Left kidney (tissue), 2 donors: ENCODE results near the gene PCSK5. TPM values are rescaled to one million over a fixed set of nuclear protein-coding genes. Genes with fewer than 3 reads are reported as not detected.
A peak's percentile ranks its signal among the peaks of the same experiment; 100 is the strongest.
"Not testable (repeated sequence)": the region's sequence is repeated elsewhere in the genome, so short reads cannot be mapped to it uniquely, and the experiment has no call there.

ENCODE experiments used
- DNase-seq: peaks from one replicate; pipeline ENCODE4 v3.0.0-alpha.2; 2013
- polyA plus RNA-seq: library from polyadenylated mRNA; unstranded; fragments of 120-200 nt; gene quantifications from one replicate; pipeline ENCODE4 v1.2.1, GENCODE V29; 2013; ENCODE audit not compliant: insufficient read length

Gene PCSK5
- polyA plus RNA-seq, 1 donor = 18.0 TPM

- DNase-seq = not testable (repeated sequence)
Observed at GRCh38 chr9:76081281-76081680, 190.8 kb downstream of the PCSK5 start.

GRCh38 chr9:76082057-76082456 lies 191.6 kb downstream of the PCSK5 start:
- DNase-seq = no peak

- no peak for DNase-seq
Observed at GRCh38 chr9:76085596-76085995, 195.1 kb downstream of the PCSK5 start.

- no peak for DNase-seq
Observed at GRCh38 chr9:76086539-76086938, 196.1 kb downstream of the PCSK5 start.

GRCh38 chr9:76087976-76088375 lies 197.5 kb downstream of the PCSK5 start:
- DNase-seq = no peak

- no peak for DNase-seq
Observed at GRCh38 chr9:76090330-76090729, 199.9 kb downstream of the PCSK5 start.

GRCh38 chr9:76090909-76091308 lies 200.4 kb downstream of the PCSK5 start:
- no peak for DNase-seq

- DNase-seq = no peak
Observed at GRCh38 chr9:76092572-76092971, 202.1 kb downstream of the PCSK5 start.

- DNase-seq = no peak
Observed at GRCh38 chr9:76095585-76095984, 205.1 kb downstream of the PCSK5 start.

- no peak for DNase-seq
Observed at GRCh38 chr9:76099516-76099915, 209.0 kb downstream of the PCSK5 start.

GRCh38 chr9:76101075-76101474 lies 210.6 kb downstream of the PCSK5 start:
- DNase-seq = no peak

GRCh38 chr9:76101491-76101890 lies 211.0 kb downstream of the PCSK5 start:
- DNase-seq = no peak

- no peak for DNase-seq
Observed at GRCh38 chr9:76101947-76102346, 211.5 kb downstream of the PCSK5 start.

- DNase-seq = no peak
Observed at GRCh38 chr9:76103531-76104315, 213.2 kb downstream of the PCSK5 start.

GRCh38 chr9:76107482-76107881 lies 217.0 kb downstream of the PCSK5 start:
- DNase-seq = no peak

GRCh38 chr9:76109953-76110352 lies 219.5 kb downstream of the PCSK5 start:
- peak; percentile 39 for DNase-seq

GRCh38 chr9:76112151-76112550 lies 221.7 kb downstream of the PCSK5 start:
- DNase-seq = no peak

- DNase-seq = no peak
Observed at GRCh38 chr9:76114144-76114543, 223.7 kb downstream of the PCSK5 start.

GRCh38 chr9:76115396-76115795 lies 224.9 kb downstream of the PCSK5 start:
- DNase-seq = no peak

GRCh38 chr9:76115982-76116646 lies 225.6 kb downstream of the PCSK5 start:
- no peak for DNase-seq

GRCh38 chr9:76116913-76117312 lies 226.4 kb downstream of the PCSK5 start:
- DNase-seq = no peak

- DNase-seq = no peak
Observed at GRCh38 chr9:76127637-76128036, 237.2 kb downstream of the PCSK5 start.

- DNase-seq = no peak
Observed at GRCh38 chr9:76135902-76136301, 245.4 kb downstream of the PCSK5 start.

GRCh38 chr9:76136986-76137385 lies 246.5 kb downstream of the PCSK5 start:
- no peak for DNase-seq
